ENCODE results near the gene RPS6KA2.
A peak's percentile ranks its signal among the peaks of the same experiment; 100 is the strongest.

Gene RPS6KA2

DNA sequence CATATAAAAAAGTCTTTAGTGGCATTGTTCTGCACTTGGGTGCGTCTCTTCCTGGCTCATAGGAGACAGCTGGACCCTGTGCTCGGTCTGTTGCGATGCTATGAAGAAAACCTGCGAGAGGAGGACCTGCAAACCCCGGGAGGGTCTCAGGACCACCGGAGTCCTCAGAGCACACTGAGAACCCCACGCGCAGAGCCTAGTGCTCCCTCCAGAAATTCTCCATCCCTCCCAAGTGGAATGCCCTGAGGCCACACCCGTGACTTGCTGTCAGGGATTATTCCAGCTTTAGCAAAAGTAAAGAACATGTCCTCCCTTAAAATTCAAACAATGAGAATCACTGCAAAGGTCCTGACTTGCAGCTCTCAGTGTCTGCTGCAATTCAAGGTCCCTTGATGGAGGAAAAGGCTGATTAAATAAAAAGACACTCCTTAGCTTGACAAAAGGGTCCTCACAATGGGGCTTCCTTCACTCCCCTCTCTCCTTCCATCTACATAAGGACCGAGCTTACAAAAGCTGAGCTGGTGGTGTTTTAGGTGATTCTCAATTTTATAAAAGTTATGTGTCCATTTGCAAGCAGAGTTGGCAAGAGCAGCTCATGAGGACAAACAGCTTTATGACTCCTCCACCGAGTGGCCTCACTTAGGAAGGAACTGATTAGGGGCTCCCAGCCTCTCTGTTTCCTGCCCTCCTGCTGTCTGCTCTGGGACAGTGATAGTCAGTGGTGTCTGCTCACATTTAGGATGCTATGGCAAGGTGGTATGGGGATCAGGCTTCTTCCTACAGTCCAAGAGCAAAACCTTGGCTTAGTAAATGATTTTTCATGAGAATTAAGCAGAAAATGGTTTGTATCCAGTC is 137.5 kb downstream of the RPS6KA2 start:
- TF ChIP-seq, protein P1, sequence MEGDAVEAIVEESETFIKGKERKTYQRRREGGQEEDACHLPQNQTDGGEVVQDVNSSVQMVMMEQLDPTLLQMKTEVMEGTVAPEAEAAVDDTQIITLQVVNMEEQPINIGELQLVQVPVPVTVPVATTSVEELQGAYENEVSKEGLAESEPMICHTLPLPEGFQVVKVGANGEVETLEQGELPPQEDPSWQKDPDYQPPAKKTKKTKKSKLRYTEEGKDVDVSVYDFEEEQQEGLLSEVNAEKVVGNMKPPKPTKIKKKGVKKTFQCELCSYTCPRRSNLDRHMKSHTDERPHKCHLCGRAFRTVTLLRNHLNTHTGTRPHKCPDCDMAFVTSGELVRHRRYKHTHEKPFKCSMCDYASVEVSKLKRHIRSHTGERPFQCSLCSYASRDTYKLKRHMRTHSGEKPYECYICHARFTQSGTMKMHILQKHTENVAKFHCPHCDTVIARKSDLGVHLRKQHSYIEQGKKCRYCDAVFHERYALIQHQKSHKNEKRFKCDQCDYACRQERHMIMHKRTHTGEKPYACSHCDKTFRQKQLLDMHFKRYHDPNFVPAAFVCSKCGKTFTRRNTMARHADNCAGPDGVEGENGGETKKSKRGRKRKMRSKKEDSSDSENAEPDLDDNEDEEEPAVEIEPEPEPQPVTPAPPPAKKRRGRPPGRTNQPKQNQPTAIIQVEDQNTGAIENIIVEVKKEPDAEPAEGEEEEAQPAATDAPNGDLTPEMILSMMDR (IDR thresholded peaks at IDR 0.05; ENCODE audit: control extremely low read depth, extremely low read depth, low read depth, missing control alignments): no peak
- POLR2A ChIA-PET: no interaction called here
- DNase-seq (ENCODE audit: extremely low spot score): no peak
- CTCF ChIA-PET: interaction anchor here (1.2 kb wide), 1 partner anchor 24 kb away, joined by 3 read pairs; no protein-coding TSS in a partner anchor

DNA sequence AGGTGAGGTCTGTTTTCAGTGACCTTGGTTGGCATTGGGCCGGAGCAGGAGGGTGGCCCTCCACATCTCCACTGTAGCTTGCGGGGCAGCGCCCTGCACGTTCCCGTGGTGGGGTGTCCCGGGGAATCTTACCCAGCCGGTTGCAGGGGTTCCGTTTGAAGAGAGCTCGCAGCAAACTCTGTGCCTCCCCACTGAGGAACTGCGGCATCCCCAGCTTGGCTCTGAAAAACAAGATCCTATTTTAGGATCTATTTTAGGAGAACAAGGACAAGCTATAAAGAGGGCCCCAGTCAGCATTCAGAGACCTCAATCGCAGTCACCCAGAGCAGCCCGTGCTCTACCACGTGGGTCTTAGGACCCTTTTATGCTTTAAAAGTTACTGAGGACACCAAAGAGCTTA is 138.3 kb downstream of the RPS6KA2 start:
- TF ChIP-seq, protein P1 (IDR thresholded peaks at IDR 0.05; ENCODE audit: control extremely low read depth, extremely low read depth, low read depth, missing control alignments): no peak
- ChIA-PET CTCF (interaction anchor here (0.6 kb wide), 1 partner anchor 13 kb away, joined by 3 read pairs; no protein-coding TSS in a partner anchor), POLR2A (no interaction called here)
- DNase-seq (ENCODE audit: extremely low spot score): no peak

DNA sequence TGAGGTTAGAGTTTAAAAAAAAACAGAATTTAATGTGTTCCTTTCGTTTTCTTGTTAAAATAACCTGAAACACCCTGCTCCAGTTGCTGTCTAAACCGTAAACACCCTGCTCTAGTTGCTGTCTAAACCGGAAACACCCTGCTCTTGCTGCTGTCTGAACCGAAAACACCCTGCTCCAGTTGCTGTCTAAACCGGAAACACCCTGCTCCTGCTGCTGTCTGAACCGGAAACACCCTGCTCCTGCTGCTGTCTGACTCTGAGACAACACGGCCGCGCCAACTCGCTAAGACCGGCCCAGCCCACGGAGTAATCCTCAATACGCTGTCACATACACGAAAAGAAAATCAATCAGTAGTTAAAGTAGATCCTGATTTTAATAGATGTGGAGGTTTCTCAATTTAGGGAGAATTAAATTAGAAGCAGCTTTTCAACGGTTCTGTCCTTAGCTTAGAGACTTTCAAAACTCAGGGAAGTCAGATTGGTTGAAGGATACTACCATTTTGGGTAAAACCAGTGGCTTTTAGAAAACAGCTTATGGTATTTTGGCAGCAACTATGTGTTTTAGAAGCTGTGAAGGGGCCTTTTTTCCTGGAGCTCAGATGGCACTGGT is 138.9 kb downstream of the RPS6KA2 start:
- ChIA-PET POLR2A (no interaction called here), CTCF (interaction anchor here (0.6 to 1.2 kb wide), 2 partner anchors 12 to 212 kb away, joined by 3 read pairs; no protein-coding TSS in a partner anchor)
- peak; percentile 71 for DNase-seq (ENCODE audit: extremely low spot score)
- TF ChIP-seq, protein P1 (IDR thresholded peaks at IDR 0.05; ENCODE audit: control extremely low read depth, extremely low read depth, low read depth, missing control alignments): no peak

DNA sequence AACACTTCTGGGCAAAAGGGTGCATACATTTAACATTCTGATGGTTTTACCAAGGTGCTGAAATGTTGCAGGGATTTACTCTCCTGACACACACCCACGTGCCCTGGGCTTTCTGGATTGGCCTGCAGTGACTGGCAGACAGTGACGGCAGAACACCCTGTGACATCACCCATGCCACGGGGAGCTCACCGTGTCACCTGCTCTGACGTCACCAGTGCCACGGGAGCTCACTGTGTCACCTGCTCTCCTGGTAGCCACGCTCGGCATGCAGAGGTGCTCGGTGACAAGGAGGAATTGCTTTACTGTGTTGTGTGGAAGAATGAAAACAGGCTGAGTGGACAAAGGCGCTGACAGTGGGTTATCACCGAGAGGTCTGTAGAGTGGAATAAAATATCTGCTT is 139.9 kb downstream of the RPS6KA2 start:
- no peak for DNase-seq (ENCODE audit: extremely low spot score)
- CTCF ChIA-PET: interaction anchor here (1.2 kb wide), 1 partner anchor 211 kb away, joined by 3 read pairs; no protein-coding TSS in a partner anchor
- TF ChIP-seq, protein P1 (IDR thresholded peaks at IDR 0.05; ENCODE audit: control extremely low read depth, extremely low read depth, low read depth, missing control alignments): no peak
- POLR2A ChIA-PET: no interaction called here

DNA sequence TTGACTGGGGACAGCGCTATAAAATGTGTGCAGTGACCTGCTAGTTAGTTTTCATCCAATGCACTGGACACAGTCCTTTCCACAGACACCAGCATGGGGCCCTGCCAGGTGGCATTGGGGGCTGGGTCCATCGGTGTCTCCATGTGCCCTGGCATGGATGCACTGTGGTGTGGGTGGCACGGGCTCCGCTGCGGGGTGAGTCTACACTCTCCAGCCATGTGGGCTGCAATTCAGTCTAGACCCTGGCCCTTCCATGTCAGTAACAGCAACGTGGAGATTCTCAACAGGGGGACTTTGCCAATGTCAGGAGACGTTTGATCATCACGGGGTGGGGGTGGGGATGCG is 140.5 kb downstream of the RPS6KA2 start:
- ChIA-PET CTCF (no interaction called here), POLR2A (no interaction called here)
- DNase-seq (ENCODE audit: extremely low spot score): no peak
- TF ChIP-seq, protein P1 (IDR thresholded peaks at IDR 0.05; ENCODE audit: control extremely low read depth, extremely low read depth, low read depth, missing control alignments): no peak

DNA sequence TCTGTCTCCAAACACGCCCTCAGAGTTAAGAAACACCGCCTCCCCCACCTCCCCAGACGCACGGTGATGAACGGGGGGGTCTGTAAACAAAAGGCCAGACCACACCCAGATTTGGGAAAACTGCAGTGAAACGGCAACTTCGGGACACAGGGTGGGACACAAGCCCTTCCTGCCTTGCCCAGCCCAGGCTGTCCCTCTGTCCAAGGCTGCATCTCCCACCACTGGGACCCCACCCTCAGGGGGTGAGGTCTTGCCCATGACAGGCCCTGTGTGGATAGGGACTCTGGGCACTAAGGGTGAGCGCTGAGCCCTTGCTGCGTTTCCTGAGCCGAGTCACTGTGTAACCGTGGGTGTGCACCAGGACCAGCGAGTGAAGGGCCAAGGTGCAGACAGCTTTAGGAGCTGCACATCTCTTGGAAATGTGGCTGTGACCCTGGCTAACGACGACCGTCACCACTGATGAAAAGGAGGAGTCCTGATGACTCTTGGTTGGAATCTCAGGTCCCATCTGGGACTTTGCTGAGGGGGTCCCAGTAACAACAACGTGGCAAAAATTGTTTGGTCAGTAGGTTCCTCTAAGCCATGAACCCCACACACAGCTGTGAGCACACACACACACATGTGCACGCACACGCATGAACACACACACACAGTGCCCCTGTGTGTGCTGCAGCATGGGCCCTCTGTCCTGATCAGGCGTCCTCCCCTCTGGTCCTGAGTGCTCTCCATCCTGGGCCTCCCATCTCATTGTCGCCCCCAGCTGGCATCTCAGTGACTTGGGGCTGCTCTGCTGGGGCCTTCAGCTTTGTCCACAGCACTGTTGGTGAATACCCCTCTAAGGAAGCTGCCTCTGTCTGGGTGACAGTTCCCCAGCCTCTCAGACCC is 141.2 kb downstream of the RPS6KA2 start:
- ChIA-PET POLR2A (no interaction called here), CTCF (no interaction called here)
- TF ChIP-seq, protein P1 (IDR thresholded peaks at IDR 0.05; ENCODE audit: control extremely low read depth, extremely low read depth, low read depth, missing control alignments): no peak
- DNase-seq (ENCODE audit: extremely low spot score): no peak

All from GM10248 (cell line).